Neural crest cell (in vitro differentiated cells): ENCODE data around the gene EVA1B. TPM values are rescaled to one million over a fixed set of nuclear protein-coding genes. Genes with fewer than 3 reads are reported as not detected.

Experiments
- DNase-seq: peaks from one replicate; pipeline ENCODE4 v3.0.0; 2021; ENCODE audit warnings: low read depth, mixed read lengths, low spot score
- H3K27ac Mint-ChIP-seq: one replicate; pipeline ENCODE4 v1.8.0; 2021; ENCODE audit warnings: mild to moderate bottlenecking, mixed read lengths; ENCODE audit not compliant: unreplicated experiment
- H3K27me3 Mint-ChIP-seq: 2 replicates; pipeline ENCODE4 v1.8.0; 2021; ENCODE audit warnings: low read depth, mild to moderate bottlenecking, mixed read lengths
- H3K36me3 Mint-ChIP-seq: 2 replicates; pipeline ENCODE4 v1.8.0; 2021; ENCODE audit warnings: low read depth, mild to moderate bottlenecking, mixed read lengths
- H3K4me1 Mint-ChIP-seq: 2 replicates; pipeline ENCODE4 v1.8.0; 2021; ENCODE audit warnings: mixed read lengths
- H3K4me3 Mint-ChIP-seq: one replicate; pipeline ENCODE4 v1.8.0; 2021; ENCODE audit warnings: mild to moderate bottlenecking, mixed read lengths
- H3K9me3 Mint-ChIP-seq: 2 replicates; pipeline ENCODE4 v1.8.0; 2021; ENCODE audit warnings: mixed read lengths
- total RNA-seq: library from RNA; stranded (reverse); gene quantifications from 2 replicates; pipeline ENCODE4 v1.2.1, GENCODE V29; 2021
- TF ChIP-seq, protein P1 (sequence below): fragments of 200-600 bp; sonication (generic); conservative IDR thresholded peaks from 2 replicates; pipeline ENCODE4 v1.5.0; 2021; ENCODE audit warnings: antibody characterized with exemption, mild to moderate bottlenecking

The EVA1B gene
- total RNA-seq, 1 donor from 2014 or later: 28.5 TPM

DNA sequence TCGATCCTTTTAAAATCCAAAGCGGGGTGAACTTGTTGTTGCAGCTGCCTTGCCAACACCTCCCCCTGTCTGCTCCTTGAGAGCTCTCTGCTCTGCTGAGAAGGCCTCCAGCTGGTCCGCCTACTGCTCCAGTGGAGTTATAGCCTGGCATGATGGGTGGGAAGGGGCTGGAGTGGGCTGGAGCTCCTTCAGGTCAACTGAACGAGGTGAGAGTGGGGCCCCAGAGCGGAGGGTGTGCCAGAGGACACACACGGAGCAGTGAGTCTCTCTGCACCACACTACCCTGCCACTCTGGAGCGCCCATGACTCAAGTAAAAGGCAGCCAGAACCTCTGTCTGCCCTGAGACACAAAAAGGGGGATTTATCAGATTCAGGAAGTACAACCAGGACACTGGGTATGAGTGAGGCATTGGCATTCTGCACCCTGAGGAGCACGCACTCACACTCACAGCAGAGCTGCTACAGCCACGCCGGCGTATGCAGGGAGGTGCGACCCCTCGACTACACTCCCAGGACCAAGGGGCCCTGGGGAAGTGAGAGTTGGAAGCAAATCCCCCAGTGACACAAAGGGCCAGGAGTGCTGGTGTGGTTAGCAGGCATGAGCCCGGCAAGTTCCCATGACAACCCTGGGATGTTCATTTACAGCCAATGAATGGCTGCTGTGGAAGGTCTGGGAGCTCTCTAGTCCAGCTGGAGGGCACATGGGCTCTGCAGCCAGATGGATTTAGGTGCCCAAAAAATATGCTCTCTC, 28.0 kb upstream of the EVA1B start:
- H3K36me3 Mint-ChIP-seq: peaks cover 5% of the 10 kb centered on the region
- DNase-seq: peak; percentile 30
- H3K27ac Mint-ChIP-seq: peak overlapping the region; percentile 96
- peaks cover 27% of the 10 kb centered on the region for H3K4me1 Mint-ChIP-seq
- H3K9me3 Mint-ChIP-seq: no peaks in the 10 kb centered on the region
- TF ChIP-seq, protein P1, sequence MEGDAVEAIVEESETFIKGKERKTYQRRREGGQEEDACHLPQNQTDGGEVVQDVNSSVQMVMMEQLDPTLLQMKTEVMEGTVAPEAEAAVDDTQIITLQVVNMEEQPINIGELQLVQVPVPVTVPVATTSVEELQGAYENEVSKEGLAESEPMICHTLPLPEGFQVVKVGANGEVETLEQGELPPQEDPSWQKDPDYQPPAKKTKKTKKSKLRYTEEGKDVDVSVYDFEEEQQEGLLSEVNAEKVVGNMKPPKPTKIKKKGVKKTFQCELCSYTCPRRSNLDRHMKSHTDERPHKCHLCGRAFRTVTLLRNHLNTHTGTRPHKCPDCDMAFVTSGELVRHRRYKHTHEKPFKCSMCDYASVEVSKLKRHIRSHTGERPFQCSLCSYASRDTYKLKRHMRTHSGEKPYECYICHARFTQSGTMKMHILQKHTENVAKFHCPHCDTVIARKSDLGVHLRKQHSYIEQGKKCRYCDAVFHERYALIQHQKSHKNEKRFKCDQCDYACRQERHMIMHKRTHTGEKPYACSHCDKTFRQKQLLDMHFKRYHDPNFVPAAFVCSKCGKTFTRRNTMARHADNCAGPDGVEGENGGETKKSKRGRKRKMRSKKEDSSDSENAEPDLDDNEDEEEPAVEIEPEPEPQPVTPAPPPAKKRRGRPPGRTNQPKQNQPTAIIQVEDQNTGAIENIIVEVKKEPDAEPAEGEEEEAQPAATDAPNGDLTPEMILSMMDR: no peak
- no peaks in the 10 kb centered on the region for H3K27me3 Mint-ChIP-seq
- no peak overlapping the region for H3K4me3 Mint-ChIP-seq

DNA sequence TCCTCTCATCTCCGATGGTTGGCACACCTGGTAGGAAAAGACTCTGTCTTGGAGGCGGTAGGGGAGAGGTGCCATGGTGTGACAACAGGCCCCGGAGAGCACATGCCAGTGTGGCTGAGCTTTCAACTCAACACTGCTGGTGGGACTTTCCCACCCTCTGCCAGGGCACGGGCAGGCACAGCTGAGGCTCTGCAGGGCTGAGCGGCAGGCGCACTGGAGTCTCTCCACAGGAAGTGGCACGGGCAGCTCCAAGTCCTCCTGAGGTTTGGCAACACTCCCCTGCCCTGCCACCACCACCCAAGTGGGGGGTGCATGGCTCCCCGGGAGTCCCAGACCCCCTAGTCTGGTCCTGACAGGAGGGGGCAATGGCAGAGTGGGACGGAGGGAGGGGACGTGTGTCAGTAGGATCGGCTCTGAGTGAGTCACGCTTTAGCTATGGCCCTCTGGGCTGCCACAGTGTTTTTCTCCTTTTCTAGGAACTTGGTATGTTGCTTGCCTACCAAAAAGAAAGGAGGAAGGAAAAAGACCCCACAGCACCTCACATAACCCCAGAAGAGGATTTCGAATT, 27.3 kb upstream of the EVA1B start:
- H3K36me3 Mint-ChIP-seq: peaks cover 5% of the 10 kb centered on the region
- no peaks in the 10 kb centered on the region for H3K27me3 Mint-ChIP-seq
- no peaks in the 10 kb centered on the region for H3K9me3 Mint-ChIP-seq
- peak overlapping the region; percentile 75 for H3K27ac Mint-ChIP-seq
- TF ChIP-seq, protein P1: no peak
- peaks cover 27% of the 10 kb centered on the region for H3K4me1 Mint-ChIP-seq
- H3K4me3 Mint-ChIP-seq: no peak overlapping the region
- no peak for DNase-seq

DNA sequence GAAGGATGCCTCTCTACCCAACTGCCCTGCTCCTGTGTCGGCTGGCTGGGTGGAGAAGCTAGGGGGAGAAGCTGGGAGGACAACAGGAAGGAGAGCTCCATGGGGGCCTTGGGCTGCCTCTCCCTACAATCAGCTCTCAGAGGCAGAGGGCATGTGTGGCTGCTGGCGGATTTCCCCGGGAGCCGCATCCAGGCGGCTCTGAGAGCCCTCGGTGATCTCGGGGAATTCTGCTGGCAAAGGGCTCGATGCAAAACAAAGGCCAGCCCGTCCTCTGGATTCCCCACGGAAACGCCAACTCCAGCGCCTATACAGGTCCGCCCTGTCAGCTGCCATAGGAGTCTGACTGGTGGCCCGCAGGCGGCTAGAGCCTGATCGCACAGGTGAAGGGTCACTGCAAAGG, 26.4 kb upstream of the EVA1B start:
- DNase-seq: no peak
- H3K27ac Mint-ChIP-seq: peak overlapping the region; percentile 43
- peaks cover 5% of the 10 kb centered on the region for H3K36me3 Mint-ChIP-seq
- TF ChIP-seq, protein P1: no peak
- peaks cover 27% of the 10 kb centered on the region for H3K4me1 Mint-ChIP-seq
- H3K4me3 Mint-ChIP-seq: no peak overlapping the region
- H3K9me3 Mint-ChIP-seq: no peaks in the 10 kb centered on the region
- no peaks in the 10 kb centered on the region for H3K27me3 Mint-ChIP-seq

DNA sequence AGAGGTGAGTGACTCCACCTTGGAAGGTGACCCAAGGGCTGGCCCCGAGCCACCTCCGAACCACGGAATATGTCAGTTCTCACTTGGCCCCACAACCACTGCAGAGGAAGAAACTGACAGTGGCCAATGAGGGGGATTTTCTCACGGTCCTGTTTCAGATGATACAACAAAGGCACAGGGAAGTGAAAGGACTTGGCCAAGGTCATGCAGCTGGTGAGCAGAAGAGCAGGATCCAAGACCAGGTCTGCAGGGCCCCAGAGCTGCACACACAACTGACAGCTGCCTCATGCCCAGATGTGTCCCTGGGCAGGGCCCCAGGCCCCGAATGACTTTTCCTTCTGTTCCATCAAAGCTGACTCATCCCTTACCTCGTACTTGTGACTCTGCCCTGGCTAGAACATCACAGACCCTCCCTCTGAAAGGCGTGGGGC, 25.8 kb upstream of the EVA1B start:
- Mint-ChIP-seq H3K27ac (peak overlapping the region; percentile 27), H3K27me3 (no peaks in the 10 kb centered on the region), H3K9me3 (no peaks in the 10 kb centered on the region), H3K36me3 (peaks cover 5% of the 10 kb centered on the region), H3K4me3 (no peak overlapping the region), H3K4me1 (peaks cover 27% of the 10 kb centered on the region)
- no peak for DNase-seq
- TF ChIP-seq, protein P1: no peak

DNA sequence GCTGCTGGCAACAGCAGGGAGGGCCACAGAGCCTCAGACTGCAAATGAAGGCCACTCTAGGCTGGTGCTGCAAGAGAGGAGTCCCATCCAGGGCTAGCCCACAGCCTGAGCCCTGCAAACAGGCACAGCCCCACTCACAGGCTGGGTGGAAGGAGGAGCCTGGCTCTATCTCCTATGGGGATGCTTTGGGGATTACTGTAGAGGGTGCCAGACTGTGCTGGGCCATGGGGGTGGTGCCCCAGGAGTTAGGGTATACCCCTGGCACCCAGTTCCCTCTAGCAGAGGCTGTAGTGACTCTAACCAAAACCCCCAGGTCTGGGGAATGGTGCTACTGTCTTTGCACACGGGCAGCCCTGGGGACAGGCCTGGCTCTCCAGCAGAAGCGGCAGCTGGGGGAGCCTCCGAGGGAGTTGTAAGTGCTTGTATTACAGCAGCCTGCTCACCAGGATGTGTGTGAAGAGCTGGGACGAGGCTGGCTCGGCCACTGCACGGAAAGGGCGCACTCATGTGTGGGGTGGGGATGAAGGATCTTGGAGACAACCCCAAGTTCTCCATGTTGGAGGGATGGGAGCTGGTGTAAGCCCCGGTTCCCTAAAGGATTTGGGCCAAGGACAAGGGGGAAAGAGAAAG, 23.4 kb upstream of the EVA1B start:
- H3K27me3 Mint-ChIP-seq: no peaks in the 10 kb centered on the region
- H3K9me3 Mint-ChIP-seq: no peaks in the 10 kb centered on the region
- no peak overlapping the region for H3K4me3 Mint-ChIP-seq
- peaks cover 13% of the 10 kb centered on the region for H3K4me1 Mint-ChIP-seq
- DNase-seq: no peak
- TF ChIP-seq, protein P1: no peak
- no peak overlapping the region for H3K27ac Mint-ChIP-seq
- peaks cover 5% of the 10 kb centered on the region for H3K36me3 Mint-ChIP-seq
